ENCODE measurements around the gene PCCB.

- no peak for TF ChIP-seq CTCF (IDR thresholded peaks at IDR 0.05)
- TF ChIP-seq POLR2A (IDR thresholded peaks at IDR 0.05): no peak
Measured at GRCh38 chr3:136293279-136293678, 43.1 kb downstream of the PCCB start.

Data from thyroid gland (tissue), 4 donors.